Endometrium (tissue), 2 donors: ENCODE results near the gene MSTO1.
"Not testable (repeated sequence)": the region's sequence is repeated elsewhere in the genome, so short reads cannot be mapped to it uniquely, and the experiment has no call there.

Source experiments
- FAIRE-seq: peaks from 2 replicates; lab custom pipeline; 2012; peaks lifted over from hg19 to GRCh38; lab: Jason Lieb, UNC
- donor health status: control.
- donor health status: control.

The MSTO1 gene

GRCh38 chr1:155613226-155613625 is 3.2 kb downstream of the MSTO1 start:
- FAIRE-seq = not testable (repeated sequence)

GRCh38 chr1:155622191-155622590 is 12.2 kb downstream of the MSTO1 start:
- FAIRE-seq = no peak

GRCh38 chr1:155623357-155623756 is 13.3 kb downstream of the MSTO1 start:
- FAIRE-seq = no peak

- FAIRE-seq = not testable (repeated sequence)
Observed at GRCh38 chr1:155626428-155626827, 16.4 kb downstream of the MSTO1 start.

DNA sequence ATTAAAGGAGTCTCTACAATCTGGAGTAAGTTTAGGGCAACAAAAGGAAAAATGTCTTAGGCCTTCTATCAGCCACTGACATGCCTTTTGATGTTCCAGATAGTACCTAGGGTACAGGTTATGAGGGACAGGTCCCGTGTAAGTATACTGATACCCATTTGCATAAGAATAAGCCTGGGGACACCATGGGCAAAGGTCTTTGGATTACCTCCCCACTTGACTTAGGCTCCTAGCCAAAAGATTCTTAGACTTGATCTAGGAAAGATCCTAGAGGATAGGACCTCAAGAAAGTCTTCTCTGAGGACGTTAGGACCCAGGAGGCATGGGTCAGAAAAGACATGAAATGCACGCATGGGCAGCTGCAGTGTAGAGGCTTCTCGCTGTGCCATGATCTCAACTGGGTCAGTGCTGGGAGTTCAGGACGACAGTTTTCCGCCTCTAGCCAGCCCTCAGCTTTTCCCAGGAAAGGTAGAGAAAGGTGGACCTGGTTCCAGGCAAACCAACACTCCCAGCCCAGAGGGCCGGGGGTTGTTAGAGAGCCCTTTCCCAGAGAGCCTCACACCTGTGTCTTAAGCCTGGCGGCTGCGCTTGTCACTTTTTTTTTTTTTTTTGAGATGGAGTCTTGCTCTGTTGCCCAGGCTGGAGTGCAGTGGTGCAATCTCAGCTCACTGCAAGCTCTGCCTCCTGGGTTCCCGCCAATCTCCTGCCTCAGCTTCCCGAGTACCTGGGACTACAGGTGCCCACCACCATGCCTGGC is 26.6 kb downstream of the MSTO1 start:
- FAIRE-seq = no peak

- no peak for FAIRE-seq
Observed at GRCh38 chr1:155640367-155640766, 30.3 kb downstream of the MSTO1 start.

GRCh38 chr1:155642559-155643180 is 32.7 kb downstream of the MSTO1 start:
- not testable (repeated sequence) for FAIRE-seq

- FAIRE-seq = no peak
Observed at GRCh38 chr1:155643230-155643629, 33.2 kb downstream of the MSTO1 start.

DNA sequence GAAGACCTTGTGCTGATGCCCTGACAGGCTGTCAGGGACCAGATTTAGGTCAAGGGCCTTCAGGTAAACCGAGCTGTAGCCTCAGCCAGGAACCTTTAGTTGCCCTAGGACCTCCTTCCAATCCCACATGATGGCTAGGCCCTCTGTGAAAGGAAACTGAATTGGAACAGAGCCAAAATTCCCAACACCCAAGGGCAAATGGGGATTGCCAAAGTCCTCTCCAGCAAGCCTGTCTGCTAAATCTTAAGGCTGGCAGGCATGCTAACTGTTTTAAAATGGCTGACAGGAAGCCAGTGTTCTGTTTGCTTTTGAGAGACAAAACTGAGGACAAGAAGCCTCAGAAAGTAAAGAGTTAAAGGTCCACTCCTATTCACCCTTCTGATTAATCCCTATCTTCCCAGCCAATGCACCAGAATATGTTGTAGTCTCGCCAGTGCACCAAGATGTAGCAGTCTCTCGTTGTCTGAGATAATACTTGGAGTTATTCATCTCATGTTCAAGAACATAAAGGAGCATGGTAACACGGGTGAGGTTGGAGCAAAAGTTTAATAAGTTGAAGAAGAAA is 35.1 kb downstream of the MSTO1 start:
- FAIRE-seq = no peak

- FAIRE-seq = no peak
Observed at GRCh38 chr1:155645648-155646047, 35.6 kb downstream of the MSTO1 start.

DNA sequence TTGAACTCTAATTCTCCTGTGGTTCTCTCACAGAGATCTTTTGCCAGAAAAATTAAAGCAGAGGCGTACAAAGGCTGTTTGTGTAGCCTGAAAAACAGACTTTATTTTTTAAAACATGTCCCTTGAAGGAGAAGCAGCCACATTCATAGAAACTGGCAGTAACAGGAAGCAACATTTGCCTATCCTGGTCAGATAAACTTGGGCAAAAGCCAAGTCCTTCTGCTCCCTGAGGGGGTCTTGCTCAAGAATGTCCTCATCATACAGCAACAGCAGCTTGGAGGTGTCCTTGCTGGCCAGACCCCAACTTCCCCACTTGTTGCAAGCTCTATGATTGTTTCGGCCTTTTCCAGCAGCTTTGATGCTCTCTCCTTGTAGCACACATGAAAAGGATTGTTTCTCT is 36.3 kb downstream of the MSTO1 start:
- no peak for FAIRE-seq

GRCh38 chr1:155648207-155649147 is 38.5 kb downstream of the MSTO1 start:
- no peak for FAIRE-seq

GRCh38 chr1:155649676-155650075 is 39.7 kb downstream of the MSTO1 start:
- no peak for FAIRE-seq

GRCh38 chr1:155650231-155650757 is 40.3 kb downstream of the MSTO1 start:
- FAIRE-seq = no peak

DNA sequence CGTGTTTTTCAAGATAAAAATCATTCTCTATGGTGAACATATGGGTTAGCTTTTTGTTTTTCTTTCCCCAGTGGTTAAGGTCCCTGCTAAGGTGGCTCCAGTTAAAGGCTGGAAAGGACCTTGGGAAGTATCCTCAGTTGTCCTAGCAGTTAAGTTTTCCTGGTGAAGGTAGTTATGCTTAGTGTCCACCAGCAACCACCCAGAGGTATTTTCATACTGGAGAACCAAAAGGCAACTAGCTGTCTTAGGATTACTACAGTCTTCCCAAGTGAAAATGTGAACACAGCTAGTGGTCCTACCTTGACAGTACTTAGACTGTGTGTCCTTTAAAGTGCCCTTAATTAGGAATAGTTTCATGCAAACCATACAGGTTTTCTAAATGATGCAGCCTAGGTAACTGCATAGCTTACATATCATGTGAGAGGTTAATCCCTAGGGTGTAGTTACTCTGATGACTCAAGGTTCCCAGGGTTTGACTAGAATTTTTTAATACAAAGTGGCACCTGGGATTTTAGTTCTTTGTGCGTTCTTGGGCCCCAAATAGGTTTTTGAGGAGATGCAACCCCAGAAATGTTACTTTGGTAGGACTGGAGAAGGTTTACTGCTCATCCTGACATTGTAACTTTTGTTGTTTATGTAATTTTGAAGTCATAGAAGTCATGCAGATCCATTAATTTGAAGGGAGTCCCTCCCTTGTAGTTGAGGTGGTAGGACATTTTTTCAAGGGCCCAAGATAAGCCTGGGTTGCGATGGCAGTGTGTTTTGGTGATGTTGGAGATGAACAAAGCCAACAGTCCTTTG is 42.0 kb downstream of the MSTO1 start:
- no peak for FAIRE-seq

DNA sequence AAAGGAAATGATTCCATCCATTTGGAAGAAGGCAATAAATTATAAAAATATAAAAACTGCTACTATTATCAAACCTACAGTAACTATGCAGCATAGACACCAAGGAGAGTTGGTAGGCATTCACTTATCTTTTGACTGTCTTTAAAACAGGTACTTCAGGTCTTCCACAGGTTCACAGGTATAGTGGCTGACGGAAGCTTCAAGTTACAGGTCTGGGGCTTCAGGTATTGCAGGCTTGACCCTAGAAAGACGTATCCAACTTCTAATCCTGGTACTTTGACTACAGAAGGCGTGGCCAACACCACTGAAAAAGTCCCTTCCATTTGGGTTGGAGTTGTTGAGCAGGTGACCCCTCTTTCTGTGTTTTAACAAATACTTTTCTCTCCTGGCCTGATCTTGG is 42.9 kb downstream of the MSTO1 start:
- FAIRE-seq = no peak

GRCh38 chr1:155657463-155657862 is 47.4 kb downstream of the MSTO1 start:
- no peak for FAIRE-seq

DNA sequence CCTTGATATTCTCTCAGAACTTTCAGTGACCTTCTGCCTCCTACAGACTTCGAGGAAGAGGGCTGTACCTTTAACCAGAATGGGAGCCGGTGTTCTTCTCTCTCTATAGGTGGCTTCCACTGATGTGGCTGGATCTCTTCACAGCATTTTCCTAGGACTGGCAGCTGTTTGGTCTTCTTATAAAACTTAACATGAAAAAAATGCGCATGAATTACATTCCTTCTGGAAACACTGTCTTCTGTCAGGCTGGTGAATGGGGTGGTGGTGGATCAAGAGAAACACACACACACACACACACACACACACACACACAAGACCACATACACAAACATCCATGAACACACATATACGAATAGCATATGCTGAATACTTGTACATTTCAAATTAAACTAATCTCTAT is 51.2 kb downstream of the MSTO1 start:
- not testable (repeated sequence) for FAIRE-seq
